NK-92 (cell line): ENCODE results near the gene APCDD1L.

ENCODE experiments used
- DNase-seq: peaks from one replicate; lab custom pipeline; 2025; ENCODE audit not compliant: unreplicated experiment; lab: John Stamatoyannopoulos, UW

APCDD1L gene

GRCh38 chr20:58515233-58516212, at the start of gene APCDD1L:
Gene APCDD1L, minus strand, starts transcription at chr20:58515399. Its CDS starts 692 bp downstream, at chr20:58514707.
- DNase-seq: no peak

- no peak for DNase-seq
These were observed 44.1 kb upstream of the APCDD1L start for GRCh38 chr20:58559368-58559729.

- DNase-seq: no peak
These were observed 43.5 kb upstream of the APCDD1L start for GRCh38 chr20:58558486-58559367.

GRCh38 chr20:58557733-58558342, 42.6 kb upstream of the APCDD1L start:
- DNase-seq: no peak

GRCh38 chr20:58556961-58557360, 41.8 kb upstream of the APCDD1L start:
- DNase-seq: no peak

- DNase-seq: no peak
These were observed 40.0 kb upstream of the APCDD1L start for GRCh38 chr20:58555078-58555765.

- no peak for DNase-seq
These were observed 39.3 kb upstream of the APCDD1L start for GRCh38 chr20:58554541-58554940.

- no peak for DNase-seq
These were observed 38.6 kb upstream of the APCDD1L start for GRCh38 chr20:58553841-58554240.

- no peak for DNase-seq
These were observed 38.0 kb upstream of the APCDD1L start for GRCh38 chr20:58553166-58553696.

- DNase-seq: no peak
These were observed 37.3 kb upstream of the APCDD1L start for GRCh38 chr20:58552366-58552934.

- no peak for DNase-seq
These were observed 36.4 kb upstream of the APCDD1L start for GRCh38 chr20:58551631-58552030.

- DNase-seq: no peak
These were observed 35.3 kb upstream of the APCDD1L start for GRCh38 chr20:58550275-58551059.

GRCh38 chr20:58549231-58550209, 34.3 kb upstream of the APCDD1L start:
- DNase-seq: no peak

GRCh38 chr20:58547623-58548475, 32.6 kb upstream of the APCDD1L start:
- no peak for DNase-seq

- no peak for DNase-seq
These were observed 31.8 kb upstream of the APCDD1L start for GRCh38 chr20:58546756-58547622.

- no peak for DNase-seq
These were observed 31.2 kb upstream of the APCDD1L start for GRCh38 chr20:58546416-58546711.
